ENCODE measurements around the gene RANBP9. TPM values are rescaled to one million over a fixed set of nuclear protein-coding genes. Genes with fewer than 3 reads are reported as not detected.

The RANBP9 gene
- total and polyA plus RNA-seq, 4 donors: 5.8 to 25.2 (median 14.1) TPM

DNA sequence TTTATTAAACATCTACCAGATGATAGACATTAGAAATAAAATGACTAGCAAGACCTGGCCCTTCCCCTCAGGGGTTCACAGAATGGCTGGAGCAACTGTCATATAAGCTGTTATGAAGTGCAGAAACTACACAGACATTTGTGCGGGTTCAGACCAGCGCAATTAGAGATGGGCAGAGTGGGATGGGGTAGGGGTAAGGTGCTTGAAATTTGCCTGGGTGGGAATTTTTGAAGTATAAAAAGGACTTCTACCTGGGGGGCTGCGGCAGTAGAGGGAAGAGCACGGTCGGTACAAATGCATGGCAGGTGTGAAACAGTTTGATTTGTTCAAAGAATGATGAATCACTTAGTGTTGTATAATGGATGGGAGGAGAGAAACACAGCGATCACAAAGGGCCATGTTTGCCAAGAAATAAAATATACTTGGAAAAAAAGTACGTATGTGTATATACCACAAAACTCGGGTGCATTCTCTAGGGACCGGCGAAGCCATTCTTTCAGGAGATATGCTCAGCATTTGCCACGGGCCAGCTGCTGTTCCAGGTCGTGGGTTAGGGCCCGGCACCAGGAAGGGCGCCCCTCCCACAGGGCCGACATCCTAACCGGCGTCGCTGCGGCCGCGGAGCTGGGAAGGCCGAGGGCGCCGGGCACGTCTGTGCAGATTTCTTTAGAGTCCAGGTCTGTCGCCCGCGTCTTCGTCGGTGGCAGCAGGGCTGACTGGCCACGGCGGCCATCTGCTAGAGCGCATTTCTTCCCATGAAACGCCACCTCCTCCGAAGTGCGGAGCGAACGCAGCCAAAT is 97.3 kb downstream of the RANBP9 start:
- peak overlapping the region; percentile 62 to 86 for H3K27ac ChIP-seq (ENCODE audit: low read depth in 1 of 2, low read length in 2 of 2)
- peaks cover 0 to 23% (median 13%) of the 10 kb centered on the region in 4 donors for H3K4me1 ChIP-seq (ENCODE audit: control insufficient read depth in 4 of 4, insufficient read depth in 4 of 4, low read length in 3 of 4)
- 8% methylated on average over 38 of the region's 38 CpGs for WGBS
- H3K36me3 ChIP-seq (ENCODE audit: control insufficient read depth in 4 of 4, insufficient read depth in 3 of 4, low read depth in 1 of 4, low read length in 3 of 4): peaks cover 1 to 18% (median 16%) of the 10 kb centered on the region in 4 donors
- H3K27me3 ChIP-seq (ENCODE audit: control insufficient read depth in 4 of 4, insufficient read depth in 4 of 4, low read length in 3 of 4): no peaks in the 10 kb centered on the region
- no peak for DNase-seq (ENCODE audit: low spot score)
- no peaks in the 10 kb centered on the region for H3K9me3 ChIP-seq (ENCODE audit: control insufficient read depth in 4 of 4, low read length in 3 of 4)
- peak overlapping the region; percentile 41 to 80 for H3K9ac ChIP-seq (ENCODE audit: low read depth in 1 of 2, low read length in 2 of 2)
- TF ChIP-seq SP1 (IDR thresholded peaks at IDR 0.05): no peak
- TF ChIP-seq RAD21 (IDR thresholded peaks at IDR 0.05): no peak
- no peak for TF ChIP-seq NR2F2 (IDR thresholded peaks at IDR 0.05)
- TF ChIP-seq, protein P1, sequence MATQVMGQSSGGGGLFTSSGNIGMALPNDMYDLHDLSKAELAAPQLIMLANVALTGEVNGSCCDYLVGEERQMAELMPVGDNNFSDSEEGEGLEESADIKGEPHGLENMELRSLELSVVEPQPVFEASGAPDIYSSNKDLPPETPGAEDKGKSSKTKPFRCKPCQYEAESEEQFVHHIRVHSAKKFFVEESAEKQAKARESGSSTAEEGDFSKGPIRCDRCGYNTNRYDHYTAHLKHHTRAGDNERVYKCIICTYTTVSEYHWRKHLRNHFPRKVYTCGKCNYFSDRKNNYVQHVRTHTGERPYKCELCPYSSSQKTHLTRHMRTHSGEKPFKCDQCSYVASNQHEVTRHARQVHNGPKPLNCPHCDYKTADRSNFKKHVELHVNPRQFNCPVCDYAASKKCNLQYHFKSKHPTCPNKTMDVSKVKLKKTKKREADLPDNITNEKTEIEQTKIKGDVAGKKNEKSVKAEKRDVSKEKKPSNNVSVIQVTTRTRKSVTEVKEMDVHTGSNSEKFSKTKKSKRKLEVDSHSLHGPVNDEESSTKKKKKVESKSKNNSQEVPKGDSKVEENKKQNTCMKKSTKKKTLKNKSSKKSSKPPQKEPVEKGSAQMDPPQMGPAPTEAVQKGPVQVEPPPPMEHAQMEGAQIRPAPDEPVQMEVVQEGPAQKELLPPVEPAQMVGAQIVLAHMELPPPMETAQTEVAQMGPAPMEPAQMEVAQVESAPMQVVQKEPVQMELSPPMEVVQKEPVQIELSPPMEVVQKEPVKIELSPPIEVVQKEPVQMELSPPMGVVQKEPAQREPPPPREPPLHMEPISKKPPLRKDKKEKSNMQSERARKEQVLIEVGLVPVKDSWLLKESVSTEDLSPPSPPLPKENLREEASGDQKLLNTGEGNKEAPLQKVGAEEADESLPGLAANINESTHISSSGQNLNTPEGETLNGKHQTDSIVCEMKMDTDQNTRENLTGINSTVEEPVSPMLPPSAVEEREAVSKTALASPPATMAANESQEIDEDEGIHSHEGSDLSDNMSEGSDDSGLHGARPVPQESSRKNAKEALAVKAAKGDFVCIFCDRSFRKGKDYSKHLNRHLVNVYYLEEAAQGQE (IDR thresholded peaks at IDR 0.05): no peak
- TF ChIP-seq RXRA (IDR thresholded peaks at IDR 0.05): no peak
- TF ChIP-seq, protein P2, sequence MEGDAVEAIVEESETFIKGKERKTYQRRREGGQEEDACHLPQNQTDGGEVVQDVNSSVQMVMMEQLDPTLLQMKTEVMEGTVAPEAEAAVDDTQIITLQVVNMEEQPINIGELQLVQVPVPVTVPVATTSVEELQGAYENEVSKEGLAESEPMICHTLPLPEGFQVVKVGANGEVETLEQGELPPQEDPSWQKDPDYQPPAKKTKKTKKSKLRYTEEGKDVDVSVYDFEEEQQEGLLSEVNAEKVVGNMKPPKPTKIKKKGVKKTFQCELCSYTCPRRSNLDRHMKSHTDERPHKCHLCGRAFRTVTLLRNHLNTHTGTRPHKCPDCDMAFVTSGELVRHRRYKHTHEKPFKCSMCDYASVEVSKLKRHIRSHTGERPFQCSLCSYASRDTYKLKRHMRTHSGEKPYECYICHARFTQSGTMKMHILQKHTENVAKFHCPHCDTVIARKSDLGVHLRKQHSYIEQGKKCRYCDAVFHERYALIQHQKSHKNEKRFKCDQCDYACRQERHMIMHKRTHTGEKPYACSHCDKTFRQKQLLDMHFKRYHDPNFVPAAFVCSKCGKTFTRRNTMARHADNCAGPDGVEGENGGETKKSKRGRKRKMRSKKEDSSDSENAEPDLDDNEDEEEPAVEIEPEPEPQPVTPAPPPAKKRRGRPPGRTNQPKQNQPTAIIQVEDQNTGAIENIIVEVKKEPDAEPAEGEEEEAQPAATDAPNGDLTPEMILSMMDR (IDR thresholded peaks at IDR 0.05; ENCODE audit: low read depth, low read length, missing input control): no peak
- no peak for TF ChIP-seq YY1 (IDR thresholded peaks at IDR 0.05)
- no peak for TF ChIP-seq EGR1 (IDR thresholded peaks at IDR 0.05; ENCODE audit: low read depth in 2 of 2)
- TF ChIP-seq HNF4G (IDR thresholded peaks at IDR 0.05): no peak
- TF ChIP-seq GABPA (IDR thresholded peaks at IDR 0.05 in 1 of 2, conservative IDR thresholded peaks at IDR 0.05 in 1 of 2): no peak
- TF ChIP-seq FOXA2 (IDR thresholded peaks at IDR 0.05): no peak
- TF ChIP-seq TAF1 (conservative IDR thresholded peaks at IDR 0.05): no peak
- TF ChIP-seq ATF3 (IDR thresholded peaks at IDR 0.05): no peak
- peak overlapping the region; percentile 74 to 88 (median 76) for H3K4me3 ChIP-seq (ENCODE audit: low read depth in 1 of 3, low read length in 3 of 3)

- H3K36me3 ChIP-seq (ENCODE audit: control insufficient read depth in 4 of 4, insufficient read depth in 3 of 4, low read depth in 1 of 4, low read length in 3 of 4): peaks cover 0 to 9% (median 7%) of the 10 kb centered on the region in 4 donors
- H3K9ac ChIP-seq (ENCODE audit: low read depth in 1 of 2, low read length in 2 of 2): no peak overlapping the region
- DNase-seq (ENCODE audit: low spot score): no peak
- H3K27me3 ChIP-seq (ENCODE audit: control insufficient read depth in 4 of 4, insufficient read depth in 4 of 4, low read length in 3 of 4): no peaks in the 10 kb centered on the region
- WGBS: 93% methylated on average over 3 of the region's 3 CpGs
- no peaks in the 10 kb centered on the region for H3K9me3 ChIP-seq (ENCODE audit: control insufficient read depth in 4 of 4, low read length in 3 of 4)
- H3K4me3 ChIP-seq (ENCODE audit: low read depth in 1 of 3, low read length in 3 of 3): no peak overlapping the region
- no peak overlapping the region for H3K27ac ChIP-seq (ENCODE audit: low read depth in 1 of 2, low read length in 2 of 2)
- peaks cover 0 to 23% (median 13%) of the 10 kb centered on the region in 4 donors for H3K4me1 ChIP-seq (ENCODE audit: control insufficient read depth in 4 of 4, insufficient read depth in 4 of 4, low read length in 3 of 4)
- TF ChIP-seq EGR1 (IDR thresholded peaks at IDR 0.05; ENCODE audit: low read depth in 2 of 2) (no peak), FOXA1 (IDR thresholded peaks at IDR 0.05) (no peak), FOXA2 (IDR thresholded peaks at IDR 0.05) (no peak), HNF4G (IDR thresholded peaks at IDR 0.05) (no peak), SP1 (IDR thresholded peaks at IDR 0.05) (no peak), NR2F2 (IDR thresholded peaks at IDR 0.05) (no peak), RAD21 (IDR thresholded peaks at IDR 0.05) (no peak), YY1 (IDR thresholded peaks at IDR 0.05) (no peak), JUND (IDR thresholded peaks at IDR 0.05) (no peak), GABPA (IDR thresholded peaks at IDR 0.05 in 1 of 2, conservative IDR thresholded peaks at IDR 0.05 in 1 of 2) (no peak), ATF3 (IDR thresholded peaks at IDR 0.05) (no peak), HNF4A (conservative IDR thresholded peaks at IDR 0.05) (no peak)
- TF ChIP-seq, protein P3, sequence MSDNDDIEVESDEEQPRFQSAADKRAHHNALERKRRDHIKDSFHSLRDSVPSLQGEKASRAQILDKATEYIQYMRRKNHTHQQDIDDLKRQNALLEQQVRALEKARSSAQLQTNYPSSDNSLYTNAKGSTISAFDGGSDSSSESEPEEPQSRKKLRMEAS (IDR thresholded peaks at IDR 0.05): no peak
- TF ChIP-seq, protein P2 (IDR thresholded peaks at IDR 0.05; ENCODE audit: low read depth, low read length, missing input control): no peak
- TF ChIP-seq, protein P1 (IDR thresholded peaks at IDR 0.05): no peak
Measured at GRCh38 chr6:13613029-13613594, 98.5 kb downstream of the RANBP9 start.

Measured in liver (tissue), 9 donors.